ENCODE measurements around the gene RELA. TPM values are rescaled to one million over a fixed set of nuclear protein-coding genes. Genes with fewer than 3 reads are reported as not detected.

RELA gene
- total RNA-seq, 1 donor from 2014 or later: 68.9 TPM

DNA sequence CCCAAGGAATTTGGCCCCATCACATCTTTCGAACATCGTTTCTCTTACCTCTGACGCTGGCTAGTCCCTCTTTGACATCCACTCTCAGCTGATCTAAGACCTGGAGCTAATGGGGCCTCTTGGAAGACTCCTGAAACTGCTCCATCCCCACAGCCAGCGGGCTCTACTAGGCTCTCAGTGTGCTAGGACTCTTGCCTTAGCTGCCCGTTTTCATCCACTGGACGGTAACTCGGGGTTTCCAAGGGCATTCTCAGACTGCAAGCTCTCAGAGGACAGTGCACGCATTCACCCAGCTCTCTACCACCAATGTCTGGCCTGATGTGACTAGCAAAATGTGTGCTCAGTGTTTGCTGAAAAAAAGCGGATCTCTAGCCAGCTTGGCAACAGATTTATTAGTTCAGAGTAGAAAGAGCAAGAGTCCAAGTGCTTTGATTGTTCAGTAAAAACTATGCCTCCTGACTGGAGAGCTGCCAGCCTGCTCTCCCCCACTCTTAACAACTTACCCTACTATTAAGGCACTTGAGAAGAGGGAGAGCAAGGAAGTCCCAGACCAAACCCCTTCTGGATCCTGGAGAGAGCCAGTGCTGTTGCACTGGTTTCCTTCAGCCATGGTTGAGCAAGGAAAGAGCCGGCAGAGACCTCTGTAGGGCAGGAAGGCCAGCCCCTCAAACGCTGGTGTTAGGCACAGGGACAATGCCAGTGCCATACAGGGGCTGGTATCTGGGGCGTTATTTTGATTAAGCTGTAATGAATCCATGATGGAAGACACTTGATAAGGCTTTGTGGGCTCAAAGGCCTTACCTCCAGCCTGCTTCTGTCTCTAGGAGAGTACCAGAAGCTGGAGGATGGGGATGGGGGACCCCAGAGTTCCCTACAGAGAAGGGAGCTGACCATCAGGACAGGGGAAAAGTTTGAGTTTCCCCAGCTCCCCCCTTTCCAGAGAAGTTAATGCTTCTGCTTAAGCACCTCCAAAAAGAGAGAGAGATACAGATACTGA is 9.2 kb downstream of the RELA start:
- Histone ChIP-seq H3K27me3 (ENCODE audit: insufficient read depth, low read length) (no peaks in the 10 kb centered on the region), H3K4me2 (ENCODE audit: low read length) (peak overlapping the region; percentile 83), H3K36me3 (ENCODE audit: insufficient read depth, low read length) (peaks cover 26% of the 10 kb centered on the region), H4K20me1 (ENCODE audit: insufficient read depth, low read length) (peaks cover 19% of the 10 kb centered on the region), H3K9ac (ENCODE audit: low read length) (peak overlapping the region; percentile 72), H2AFZ (ENCODE audit: low read depth, low read length) (peak overlapping the region; percentile 74), H3K79me2 (ENCODE audit: insufficient read depth, low read length) (peaks cover 14% of the 10 kb centered on the region), H3K9me3 (ENCODE audit: insufficient read depth, low read depth, low read length) (no peaks in the 10 kb centered on the region), H3K27ac (ENCODE audit: low read depth, low read length) (peak overlapping the region; percentile 91), H3K4me3 (ENCODE audit: insufficient read depth, low read depth, low read length) (peak overlapping the region; percentile 65), H3K4me1 (ENCODE audit: insufficient read depth, low read length) (peaks cover 17% of the 10 kb centered on the region)
- Mint-ChIP-seq H3K4me3 (ENCODE audit: unreplicated experiment) (peak overlapping the region; percentile 80), H3K36me3 (ENCODE audit: low read depth, unreplicated experiment) (peaks cover 28% of the 10 kb centered on the region), H3K9me3 (ENCODE audit: unreplicated experiment) (peaks cover 2% of the 10 kb centered on the region), H3K4me1 (ENCODE audit: low read depth, unreplicated experiment) (peaks cover 20% of the 10 kb centered on the region), H3K27ac (ENCODE audit: unreplicated experiment) (peak overlapping the region; percentile 98), H3K27me3 (ENCODE audit: low read depth, unreplicated experiment) (no peaks in the 10 kb centered on the region)
- no peak for DNase-seq (ENCODE audit: low read depth)
- TF ChIP-seq, protein P1, sequence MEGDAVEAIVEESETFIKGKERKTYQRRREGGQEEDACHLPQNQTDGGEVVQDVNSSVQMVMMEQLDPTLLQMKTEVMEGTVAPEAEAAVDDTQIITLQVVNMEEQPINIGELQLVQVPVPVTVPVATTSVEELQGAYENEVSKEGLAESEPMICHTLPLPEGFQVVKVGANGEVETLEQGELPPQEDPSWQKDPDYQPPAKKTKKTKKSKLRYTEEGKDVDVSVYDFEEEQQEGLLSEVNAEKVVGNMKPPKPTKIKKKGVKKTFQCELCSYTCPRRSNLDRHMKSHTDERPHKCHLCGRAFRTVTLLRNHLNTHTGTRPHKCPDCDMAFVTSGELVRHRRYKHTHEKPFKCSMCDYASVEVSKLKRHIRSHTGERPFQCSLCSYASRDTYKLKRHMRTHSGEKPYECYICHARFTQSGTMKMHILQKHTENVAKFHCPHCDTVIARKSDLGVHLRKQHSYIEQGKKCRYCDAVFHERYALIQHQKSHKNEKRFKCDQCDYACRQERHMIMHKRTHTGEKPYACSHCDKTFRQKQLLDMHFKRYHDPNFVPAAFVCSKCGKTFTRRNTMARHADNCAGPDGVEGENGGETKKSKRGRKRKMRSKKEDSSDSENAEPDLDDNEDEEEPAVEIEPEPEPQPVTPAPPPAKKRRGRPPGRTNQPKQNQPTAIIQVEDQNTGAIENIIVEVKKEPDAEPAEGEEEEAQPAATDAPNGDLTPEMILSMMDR (IDR thresholded peaks at IDR 0.05; ENCODE audit: insufficient read depth, low read depth, low read length): no peak
- no peak for TF ChIP-seq EZH2 (IDR thresholded peaks at IDR 0.05; ENCODE audit: insufficient read depth, low read length)
- no peak for FAIRE-seq

GRCh38 chr11:65652511-65653228 is 10.0 kb downstream of the RELA start:
- Histone ChIP-seq H3K27me3 (ENCODE audit: insufficient read depth, low read length) (no peaks in the 10 kb centered on the region), H2AFZ (ENCODE audit: low read depth, low read length) (peak overlapping the region; percentile 74), H3K27ac (ENCODE audit: low read depth, low read length) (peak overlapping the region; percentile 91)

More at GRCh38 chr11:65652511-65653228, 10.0 kb downstream of the RELA start:
- Histone ChIP-seq H3K9me3 (ENCODE audit: insufficient read depth, low read depth, low read length) (no peaks in the 10 kb centered on the region), H3K9ac (ENCODE audit: low read length) (peak overlapping the region; percentile 72), H3K4me2 (ENCODE audit: low read length) (peak overlapping the region; percentile 83), H3K36me3 (ENCODE audit: insufficient read depth, low read length) (peaks cover 18% of the 10 kb centered on the region), H3K4me1 (ENCODE audit: insufficient read depth, low read length) (peaks cover 17% of the 10 kb centered on the region), H3K79me2 (ENCODE audit: insufficient read depth, low read length) (peaks cover 6% of the 10 kb centered on the region), H3K4me3 (ENCODE audit: insufficient read depth, low read depth, low read length) (peak overlapping the region; percentile 65), H4K20me1 (ENCODE audit: insufficient read depth, low read length) (peaks cover 13% of the 10 kb centered on the region)
- peaks cover 20% of the 10 kb centered on the region for H3K4me1 Mint-ChIP-seq (ENCODE audit: low read depth, unreplicated experiment)
- FAIRE-seq (no peak), DNase-seq (ENCODE audit: low read depth) (peak; percentile 84)
- H3K4me3 Mint-ChIP-seq (ENCODE audit: unreplicated experiment): peak overlapping the region; percentile 80
- peaks cover 2% of the 10 kb centered on the region for H3K9me3 Mint-ChIP-seq (ENCODE audit: unreplicated experiment)
- no peaks in the 10 kb centered on the region for H3K27me3 Mint-ChIP-seq (ENCODE audit: low read depth, unreplicated experiment)
- peak overlapping the region; percentile 98 for H3K27ac Mint-ChIP-seq (ENCODE audit: unreplicated experiment)
- peaks cover 28% of the 10 kb centered on the region for H3K36me3 Mint-ChIP-seq (ENCODE audit: low read depth, unreplicated experiment)
- no peak for TF ChIP-seq EZH2 (IDR thresholded peaks at IDR 0.05; ENCODE audit: insufficient read depth, low read length)
- TF ChIP-seq, protein P1 (IDR thresholded peaks at IDR 0.05; ENCODE audit: insufficient read depth, low read depth, low read length): no peak
